Activated CD4-positive, CD25-positive, alpha-beta regulatory T cell treated with anti-CD3 and anti-CD28 coated beads, Interleukin-2, amount 50 U/mL, for 72 hours (primary cell): ENCODE measurements around the gene TTLL7.
"Not testable (repeated sequence)": the region's sequence is repeated elsewhere in the genome, so short reads cannot be mapped to it uniquely, and the experiment has no call there.

Experiments used
- DNase-seq: peaks from one replicate; pipeline ENCODE4 v3.0.0; 2021

Gene TTLL7

DNA sequence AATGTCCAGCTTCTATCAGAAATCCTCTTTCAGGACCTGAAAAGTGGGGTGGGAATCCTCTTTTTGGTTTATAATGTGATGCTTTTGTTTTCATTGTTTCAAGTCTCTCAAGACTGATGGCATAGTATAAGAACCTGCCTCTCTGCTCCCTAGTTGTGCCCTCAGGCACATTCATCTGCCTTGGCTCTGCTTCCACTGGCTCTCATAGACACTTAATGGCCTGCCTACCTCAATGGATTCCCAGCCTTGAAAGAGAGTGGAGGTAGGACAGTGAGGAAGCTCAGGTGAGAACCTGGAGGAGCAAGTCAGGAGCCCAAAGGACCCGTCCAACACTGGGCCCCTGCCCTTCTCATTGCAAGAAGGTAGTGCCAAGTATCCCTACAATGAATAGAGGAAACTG is 4.8 kb downstream of the TTLL7 start:
- no peak for DNase-seq

DNA sequence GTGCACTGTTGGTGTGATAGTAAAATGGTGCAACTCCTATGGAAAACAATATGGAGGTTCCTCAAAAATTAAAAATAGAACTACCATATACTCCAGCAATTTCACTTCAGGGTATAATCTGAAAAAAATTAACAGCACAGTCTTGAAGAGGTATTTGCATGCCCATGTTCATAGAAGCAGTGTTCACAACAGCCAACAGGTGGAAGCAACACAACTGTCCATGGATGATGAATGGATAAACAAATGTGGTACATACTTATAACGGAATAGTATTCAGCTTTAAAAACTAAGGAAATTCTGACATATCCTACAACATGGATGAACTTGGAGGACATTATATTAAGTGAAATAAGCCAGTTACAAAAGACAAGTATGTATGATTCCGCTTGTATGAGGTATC is 8.2 kb downstream of the TTLL7 start:
- DNase-seq, result no peak

DNA sequence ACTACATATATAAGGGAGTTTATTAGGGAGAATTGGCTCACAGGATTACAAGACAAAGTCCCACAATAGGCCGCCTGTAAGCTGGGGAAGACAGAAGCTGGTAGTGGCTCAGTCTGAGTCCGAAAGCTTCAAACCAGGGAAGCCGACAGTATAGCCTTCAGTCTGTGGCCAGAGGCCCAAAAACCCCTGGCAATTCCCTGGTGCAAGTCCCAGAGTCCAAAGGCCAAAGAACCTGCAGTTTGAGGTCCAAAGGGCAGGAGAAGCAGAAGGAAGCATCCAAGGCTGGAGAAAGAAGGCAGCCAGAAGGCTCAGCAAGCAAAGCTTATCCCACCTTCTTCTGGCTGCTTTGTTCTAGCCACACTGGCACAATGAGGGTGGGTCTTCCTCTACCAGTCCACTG is 13.9 kb downstream of the TTLL7 start:
- no peak for DNase-seq

DNA sequence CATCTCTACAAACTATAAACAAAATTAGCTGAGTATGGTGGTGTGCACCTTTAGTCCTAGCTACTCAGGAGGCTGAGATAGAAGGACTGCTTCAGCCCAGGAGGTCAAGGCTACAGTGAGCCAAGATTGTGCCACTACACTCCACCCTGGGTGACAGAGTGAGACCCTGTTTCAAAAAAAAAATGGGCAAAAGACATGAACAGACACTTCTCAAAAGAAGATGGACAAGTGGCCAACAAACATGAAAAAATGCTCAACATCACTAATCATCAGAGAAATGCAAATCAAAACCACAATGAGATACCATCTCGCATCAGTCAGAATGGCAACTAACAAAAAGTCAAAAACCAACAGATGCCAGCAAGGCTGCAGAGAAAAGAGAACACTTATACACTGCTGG is 15.0 kb downstream of the TTLL7 start:
- DNase-seq, result not testable (repeated sequence)

DNA sequence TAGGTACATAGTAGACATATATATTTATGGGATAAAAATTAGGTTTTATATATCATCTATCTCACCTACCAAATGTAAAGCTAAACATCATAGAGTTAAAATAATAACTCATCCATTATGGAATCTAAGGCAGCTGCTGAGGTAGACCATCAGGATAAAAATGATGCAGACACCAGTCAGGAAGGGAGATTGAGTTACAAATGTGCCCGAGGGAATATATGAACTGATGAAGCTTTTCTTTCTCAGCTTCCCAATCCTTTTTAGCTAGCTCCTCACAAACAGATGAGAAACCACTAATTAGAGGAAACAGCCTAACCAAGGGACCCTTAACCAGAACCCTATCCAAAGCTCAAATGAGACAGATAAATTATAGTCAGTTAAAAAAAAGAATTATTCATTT is 20.9 kb downstream of the TTLL7 start:
- DNase-seq, result no peak

DNA sequence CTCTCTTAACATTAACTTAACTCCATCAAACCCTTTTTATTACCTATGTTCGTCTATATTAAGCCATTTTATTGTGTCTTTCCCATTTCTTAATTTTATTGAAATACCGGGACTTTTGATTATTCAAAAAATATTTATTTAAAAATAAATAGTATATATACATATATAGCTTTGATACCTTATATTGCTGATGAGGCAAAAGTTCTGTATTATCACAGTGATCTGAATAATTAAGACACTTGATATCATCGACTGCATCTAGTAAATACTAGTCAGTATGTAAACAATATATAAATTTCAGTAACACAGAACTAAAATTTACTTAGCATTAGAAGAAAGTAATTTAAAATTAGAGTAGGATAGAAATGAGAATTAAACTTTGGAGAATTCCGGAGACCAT is 22.0 kb downstream of the TTLL7 start:
- no peak for DNase-seq

DNA sequence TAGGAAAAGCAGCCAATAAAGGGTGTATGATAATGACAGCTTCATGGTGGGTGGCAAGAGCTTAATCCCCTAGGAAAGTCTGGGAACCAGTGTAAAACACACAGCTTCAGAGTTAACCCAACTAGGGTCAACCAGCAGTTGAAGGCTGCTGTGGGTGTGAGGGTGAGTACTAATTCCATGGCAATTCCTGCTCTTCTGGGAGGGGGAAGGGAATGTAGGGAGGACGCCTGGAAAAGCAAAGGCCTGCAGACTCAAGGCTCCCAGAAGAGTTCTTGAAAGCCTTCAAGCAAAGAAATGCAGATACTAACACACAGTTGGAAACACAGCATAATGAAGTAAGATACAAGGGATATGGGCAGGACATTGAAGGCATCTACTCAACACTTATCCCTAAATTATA is 28.1 kb downstream of the TTLL7 start:
- DNase-seq, result no peak

DNA sequence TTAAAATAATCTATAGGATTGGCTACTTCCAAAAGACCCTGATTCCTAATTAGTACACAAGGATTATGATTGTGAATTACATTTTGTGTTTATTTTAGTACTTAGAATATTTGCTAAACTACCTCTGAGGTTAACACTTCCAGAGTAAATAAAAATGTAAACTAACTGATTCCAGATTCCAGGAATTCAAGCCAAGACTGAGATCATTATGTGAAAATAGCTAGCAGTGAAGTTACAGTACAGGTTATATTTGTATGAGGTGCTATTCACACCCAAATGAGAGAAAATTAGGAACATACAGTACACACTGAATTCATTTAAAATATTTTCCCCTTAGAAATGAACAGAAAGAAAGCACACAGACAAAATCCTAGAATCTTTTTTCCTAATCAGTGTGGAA is 28.8 kb downstream of the TTLL7 start:
- DNase-seq, result no peak

DNA sequence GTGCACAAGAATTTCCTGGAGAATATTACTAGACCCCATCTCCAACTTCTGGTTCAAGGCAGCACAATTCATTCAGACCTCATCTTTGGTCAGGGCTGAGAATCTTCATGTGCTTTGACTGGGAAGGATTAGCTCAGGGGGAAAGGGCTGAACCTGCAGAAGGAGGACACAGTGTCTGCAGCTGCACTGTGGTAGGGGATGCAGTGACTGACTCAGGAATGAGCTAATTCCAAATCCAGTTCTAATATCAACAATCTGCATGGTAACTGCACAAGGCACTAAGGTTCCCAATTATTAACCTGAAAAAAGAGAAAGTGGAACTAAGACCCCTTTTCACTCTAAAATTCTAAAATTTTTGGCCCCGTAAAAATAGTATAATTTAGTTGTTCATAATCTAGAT is 31.6 kb downstream of the TTLL7 start:
- no peak for DNase-seq

DNA sequence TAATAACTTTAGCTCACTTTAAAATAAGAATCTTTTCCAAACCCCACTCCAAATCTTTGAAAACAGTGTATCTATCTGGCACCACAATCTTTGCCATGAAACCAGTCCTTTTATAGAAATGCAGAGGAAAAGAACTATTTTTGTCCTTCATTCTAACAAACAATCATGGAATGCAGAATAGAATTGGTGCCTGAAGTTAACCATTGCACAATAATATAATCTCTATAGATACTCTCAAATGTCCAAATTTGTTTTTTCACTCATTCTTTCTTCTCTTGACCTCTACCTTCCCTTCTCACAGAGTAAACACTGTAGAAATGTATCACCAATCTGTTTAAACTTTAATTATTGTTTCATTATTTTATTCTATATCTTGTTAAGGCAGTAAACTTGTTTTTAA is 34.8 kb downstream of the TTLL7 start:
- DNase-seq, result no peak

DNA sequence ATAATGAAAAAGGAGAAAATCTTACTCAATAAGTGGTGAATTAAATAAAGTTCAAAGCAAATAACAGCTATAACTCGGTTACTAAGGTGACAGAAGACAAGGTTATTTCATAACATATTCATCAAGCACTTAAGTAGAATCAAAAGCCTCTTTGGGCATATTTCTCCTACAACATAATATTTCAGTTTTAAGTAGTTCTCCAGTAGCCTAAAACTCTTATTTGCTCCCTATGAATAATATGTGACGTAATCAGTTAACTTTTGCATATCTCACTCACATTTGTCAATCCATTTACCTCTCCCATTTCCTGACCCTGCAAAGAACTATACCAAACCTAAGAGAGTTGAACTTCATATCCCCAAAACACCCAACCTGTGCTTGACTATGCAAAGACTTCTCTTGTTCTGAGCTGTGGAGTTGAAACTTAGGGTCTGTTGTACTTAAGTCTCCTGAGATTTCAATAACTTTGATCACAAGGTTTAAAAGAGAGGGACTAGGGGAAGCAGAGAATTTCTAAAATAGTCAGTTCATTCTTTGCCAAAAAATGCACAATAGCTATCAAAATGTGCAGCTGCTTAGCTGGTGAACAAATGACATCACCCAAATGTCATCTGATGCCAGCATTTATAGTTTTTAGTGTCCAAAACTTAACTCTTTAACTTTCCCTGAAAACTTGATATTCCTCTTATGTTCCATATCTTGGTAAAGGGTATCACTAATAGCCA is 37.2 kb downstream of the TTLL7 start:
- no peak for DNase-seq

DNA sequence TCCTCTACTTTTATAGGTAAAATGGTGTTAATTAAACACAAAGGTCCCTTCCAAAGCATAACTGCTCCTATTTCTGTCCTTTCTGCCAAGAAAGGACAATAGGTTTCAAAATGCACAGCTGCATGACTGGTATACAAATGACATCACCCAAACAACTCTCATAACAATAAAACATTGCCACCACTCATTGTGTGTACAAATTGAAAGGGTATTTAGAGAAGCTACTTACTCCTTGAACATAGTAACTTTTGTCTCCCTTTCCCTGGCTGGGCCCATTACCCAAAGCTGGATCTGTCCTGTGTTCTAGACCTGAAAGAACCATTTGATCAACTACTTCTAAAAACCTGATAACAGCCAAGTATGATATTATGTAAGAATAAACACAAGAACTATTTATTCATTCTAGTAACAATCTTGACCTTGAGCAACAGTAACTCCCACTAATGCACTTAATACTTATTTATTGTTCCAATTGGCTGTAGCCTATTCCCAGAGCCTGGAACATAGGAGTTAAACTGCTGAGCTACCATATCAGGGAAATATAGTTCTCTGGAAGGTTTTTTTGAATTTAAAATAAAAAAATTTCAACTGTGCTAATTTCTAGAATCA is 38.2 kb downstream of the TTLL7 start:
- DNase-seq, result no peak

DNA sequence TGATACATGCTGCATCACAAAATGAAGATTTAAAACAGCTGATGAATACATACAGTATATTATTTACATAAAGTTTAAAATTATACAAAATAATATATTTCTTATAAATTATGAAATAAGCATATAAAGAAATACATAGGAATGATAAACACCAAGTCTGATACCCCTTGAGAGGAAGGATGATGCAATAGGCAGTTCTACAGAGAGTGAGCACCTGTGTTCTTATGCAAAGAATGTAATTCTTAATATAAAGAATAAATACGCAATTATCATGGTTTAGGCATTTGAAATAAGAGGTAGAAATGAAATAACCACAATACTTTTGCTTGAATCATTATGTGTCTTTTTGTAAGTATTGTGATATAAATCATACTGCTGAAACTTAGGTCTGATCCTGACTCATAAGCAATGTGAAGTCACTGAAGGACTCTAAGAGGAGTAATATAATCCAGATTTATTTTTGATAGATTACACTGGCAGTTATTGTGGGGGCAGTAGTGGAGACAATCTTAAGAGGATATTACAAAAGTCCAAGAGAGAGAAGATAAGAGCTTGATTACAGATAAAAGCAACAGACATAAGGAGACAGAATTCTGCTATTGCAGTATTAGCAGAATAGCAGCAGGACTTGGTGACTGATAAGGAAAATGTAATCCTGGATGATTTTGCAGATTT is 39.0 kb downstream of the TTLL7 start:
- DNase-seq, result no peak

DNA sequence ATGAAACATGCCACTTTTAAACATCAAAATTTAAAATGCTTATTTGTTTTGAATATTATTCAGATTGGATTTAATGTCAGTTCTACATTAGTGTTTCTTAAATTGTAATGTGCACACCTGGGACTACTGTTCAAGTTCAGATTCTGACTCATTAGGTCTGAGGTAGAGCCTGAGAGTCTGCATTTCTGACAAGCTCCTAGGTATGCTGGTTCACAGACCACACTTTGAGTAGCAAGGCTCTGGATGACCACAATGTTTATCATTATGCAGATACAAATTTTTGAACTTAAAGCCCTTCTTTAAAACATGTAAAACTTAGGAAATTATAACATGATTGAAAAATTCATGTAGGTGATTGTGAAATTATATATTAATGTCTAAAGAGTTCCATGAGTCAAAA is 40.2 kb downstream of the TTLL7 start:
- DNase-seq, result no peak

DNA sequence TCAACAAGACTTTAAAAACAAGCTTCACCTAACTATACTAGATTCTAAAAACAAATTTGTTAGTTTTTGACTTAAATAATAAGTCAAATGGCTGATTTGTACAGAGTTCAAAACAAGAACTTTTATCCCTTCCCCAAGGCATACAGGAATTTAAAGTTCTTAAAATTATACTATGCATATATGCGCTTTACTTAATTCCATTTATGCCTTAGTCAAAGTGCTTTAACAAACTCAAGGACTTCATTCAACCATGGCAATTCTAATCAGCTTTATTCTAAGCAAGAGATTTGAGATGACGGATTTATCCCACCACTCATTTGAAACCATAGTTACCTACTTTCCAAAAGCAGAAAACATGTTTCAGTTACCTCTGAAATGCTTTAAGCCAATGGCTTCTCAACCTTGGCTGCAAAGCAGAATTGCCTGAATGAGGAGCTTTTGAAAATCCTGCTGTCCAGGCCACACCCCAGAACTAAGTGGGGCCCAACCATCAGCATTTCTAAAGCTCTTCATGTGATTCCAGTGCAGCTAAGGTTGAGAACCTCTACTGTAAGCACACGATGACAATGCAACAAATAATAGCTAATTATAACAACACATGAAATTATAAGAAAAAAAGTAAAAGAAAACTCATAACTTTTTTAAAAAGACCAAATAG is 44.6 kb downstream of the TTLL7 start:
- DNase-seq, result no peak

DNA sequence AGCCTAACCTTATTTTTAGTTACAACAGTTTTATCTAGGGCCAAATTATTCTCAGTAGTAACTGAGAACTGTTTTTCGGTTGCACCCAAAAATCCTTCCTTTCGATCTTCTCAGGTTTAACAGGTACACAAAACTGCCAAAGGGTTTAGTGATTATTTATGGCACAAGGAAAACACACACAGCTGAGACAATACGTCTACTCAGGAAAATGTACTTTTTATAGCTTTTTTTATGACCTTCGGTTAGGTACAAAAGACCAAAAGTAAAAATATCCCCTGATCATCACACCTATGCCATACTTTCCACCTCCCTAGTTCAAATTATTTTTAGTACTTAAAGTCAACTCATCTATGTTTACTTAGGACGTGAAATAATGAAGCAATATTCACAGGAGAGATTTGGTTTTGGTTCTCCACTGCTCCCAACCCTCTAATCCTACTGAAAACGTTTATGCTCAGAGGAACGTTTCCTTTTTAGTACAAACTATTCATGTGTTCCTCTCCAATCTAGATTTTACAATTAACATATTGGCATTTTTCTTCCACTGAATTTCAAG is 48.7 kb downstream of the TTLL7 start:
- DNase-seq, result no peak

DNA sequence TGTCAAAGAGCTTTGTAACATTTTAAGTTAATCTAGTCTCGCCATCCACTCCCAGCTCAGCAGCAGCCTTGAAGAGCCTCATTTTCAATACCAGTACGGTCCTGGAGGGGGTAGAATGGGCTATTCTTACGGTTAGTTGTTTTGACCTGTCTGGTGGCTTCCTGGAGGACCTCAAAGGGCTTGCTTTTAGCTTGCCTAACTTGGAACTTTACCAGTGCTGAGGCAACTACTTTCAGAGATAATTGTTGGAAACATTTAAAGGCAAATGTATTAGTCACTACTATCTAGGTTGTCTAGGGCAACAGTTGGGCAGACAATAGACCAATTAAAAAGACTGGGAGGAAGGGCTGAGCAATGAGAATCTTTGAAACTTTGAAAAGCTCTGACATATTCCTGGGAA is 56.0 kb downstream of the TTLL7 start:
- DNase-seq, result no peak

DNA sequence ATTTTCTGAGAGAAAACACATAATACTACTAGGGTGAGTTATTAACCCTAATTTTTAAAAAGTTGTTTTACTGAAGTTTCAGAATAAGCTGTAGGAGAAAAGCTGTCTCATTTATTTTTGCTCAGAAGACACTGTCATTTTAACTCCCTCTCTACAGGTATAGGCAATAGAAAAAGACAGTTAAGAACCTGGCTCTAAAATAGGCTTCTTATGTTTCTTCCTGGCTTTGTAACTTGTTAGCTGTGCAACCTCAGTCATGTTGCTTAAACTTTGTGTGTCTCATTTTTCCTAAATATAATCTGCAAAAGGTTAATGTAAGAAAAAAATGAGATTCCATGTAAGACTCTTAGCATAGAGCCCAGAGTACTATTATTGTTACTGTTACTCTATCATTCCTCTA is 64.4 kb downstream of the TTLL7 start:
- no peak for DNase-seq

DNA sequence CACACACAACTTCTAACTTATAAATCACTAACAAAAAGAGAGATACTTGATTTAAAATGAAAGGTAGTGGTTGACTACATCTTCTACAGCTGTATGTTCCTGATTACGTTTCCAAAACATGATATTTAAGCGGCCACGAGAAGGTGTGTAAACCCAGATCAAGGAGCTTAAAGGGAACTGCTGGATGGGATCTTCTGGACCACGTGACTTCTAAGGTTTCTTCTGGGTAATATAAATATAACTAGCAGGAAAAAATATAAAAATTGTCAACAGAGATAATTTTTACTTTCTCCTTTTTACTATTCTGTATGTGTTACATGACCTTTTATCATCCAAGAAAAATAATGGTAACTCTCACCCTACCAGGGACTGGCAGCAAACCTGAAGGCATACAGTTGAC is 66.2 kb downstream of the TTLL7 start:
- DNase-seq, result no peak

DNA sequence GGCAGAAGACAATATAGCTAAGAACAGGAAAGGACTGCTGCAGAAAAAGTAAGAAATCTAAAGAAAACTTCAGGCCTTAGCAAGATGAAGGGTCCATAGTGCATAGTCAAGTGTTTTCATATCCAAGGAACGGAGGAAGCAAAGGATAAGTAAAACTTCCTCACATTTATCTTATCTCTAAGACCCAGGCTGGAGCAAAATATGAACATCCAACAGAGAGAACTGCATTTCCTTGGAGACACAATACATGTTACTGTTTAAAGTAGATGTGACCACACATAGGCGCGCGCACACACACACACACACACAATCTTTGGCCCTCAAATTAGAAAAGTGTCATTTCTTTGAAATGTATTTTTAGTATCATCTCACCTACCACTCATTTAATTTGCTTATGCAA is 66.7 kb downstream of the TTLL7 start:
- DNase-seq, result no peak

DNA sequence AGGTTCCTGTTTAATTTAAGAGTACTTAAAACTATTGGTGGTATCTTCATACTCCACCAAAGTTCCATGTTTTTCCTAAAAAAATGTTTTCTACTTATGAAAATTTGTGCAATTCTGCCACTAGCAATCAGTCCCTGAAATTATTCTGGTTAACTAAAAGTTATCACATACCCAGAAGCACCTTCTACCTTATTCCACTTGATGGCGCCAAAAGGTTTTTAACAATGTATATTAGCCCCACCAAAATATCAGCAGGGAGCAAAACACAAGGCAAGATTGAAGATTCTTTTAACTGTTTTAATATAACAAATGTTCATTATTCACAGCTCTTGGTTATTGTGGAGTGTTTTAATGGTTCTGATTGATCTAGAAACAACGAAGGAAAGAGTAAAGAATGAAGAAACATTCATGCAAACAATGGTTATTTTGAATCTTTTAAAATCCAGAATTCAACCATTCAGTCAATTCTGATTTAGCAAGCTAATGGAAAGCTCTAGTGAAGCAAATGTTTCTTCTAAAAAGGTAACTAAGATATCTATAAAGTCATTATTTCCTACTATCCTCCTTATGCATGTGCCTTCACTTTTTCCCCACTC is 67.2 kb downstream of the TTLL7 start:
- DNase-seq, result no peak

DNA sequence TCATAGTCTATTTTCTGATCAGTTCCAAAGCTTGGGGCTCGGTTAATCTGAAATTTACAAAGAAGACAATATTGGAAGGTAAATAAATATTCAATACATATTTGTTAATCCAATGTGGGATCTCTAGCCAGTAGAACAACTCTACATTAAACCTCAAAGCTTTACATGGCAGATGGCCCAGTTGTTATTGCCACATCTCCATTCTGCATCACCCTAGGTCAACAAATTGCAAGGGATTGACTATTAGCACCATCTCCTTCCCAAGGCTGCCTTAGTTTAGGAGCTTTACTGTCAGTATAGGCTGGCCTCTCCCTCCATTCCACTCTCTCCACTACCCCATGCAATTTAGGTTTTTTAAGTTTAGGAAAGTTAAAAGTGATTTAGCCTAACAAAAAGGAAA is 69.7 kb downstream of the TTLL7 start:
- DNase-seq, result no peak

DNA sequence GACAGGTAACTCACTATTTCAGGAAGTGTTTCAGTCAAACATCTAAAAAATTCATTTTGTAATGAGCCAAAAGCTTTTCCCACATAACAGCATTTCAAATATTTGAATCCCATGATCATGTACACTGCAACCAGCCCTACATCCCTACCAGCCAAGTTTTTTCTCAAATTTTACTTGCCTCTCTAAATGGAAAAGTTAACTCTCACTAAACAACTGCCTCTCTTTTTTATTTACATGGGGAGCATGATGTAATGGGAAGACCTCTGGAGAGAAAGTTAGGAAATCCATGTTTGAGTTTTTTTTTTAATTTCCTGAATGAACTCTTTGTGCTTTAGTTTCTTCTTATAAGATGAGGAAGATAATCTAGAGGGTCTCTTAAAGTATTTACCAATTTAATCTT is 70.5 kb downstream of the TTLL7 start:
- no peak for DNase-seq
